SKM-1 (cell line): ENCODE results near the gene KMT2C.
"Not testable (repeated sequence)": the region's sequence is repeated elsewhere in the genome, so short reads cannot be mapped to it uniquely, and the experiment has no call there.

Source experiments
- DNase-seq: peaks from one replicate; lab custom pipeline; 2025; ENCODE audit not compliant: unreplicated experiment; lab: John Stamatoyannopoulos, UW

KMT2C gene

GRCh38 chr7:152435384-152436110, at the start of gene KMT2C:
KMT2C (minus strand) TSS chr7:152436003; CDS start chr7:152435786, 217 bp downstream.
- DNase-seq: no peak

- no peak for DNase-seq
Measured at GRCh38 chr7:152481082-152481481, 45.3 kb upstream of the KMT2C start.

DNA sequence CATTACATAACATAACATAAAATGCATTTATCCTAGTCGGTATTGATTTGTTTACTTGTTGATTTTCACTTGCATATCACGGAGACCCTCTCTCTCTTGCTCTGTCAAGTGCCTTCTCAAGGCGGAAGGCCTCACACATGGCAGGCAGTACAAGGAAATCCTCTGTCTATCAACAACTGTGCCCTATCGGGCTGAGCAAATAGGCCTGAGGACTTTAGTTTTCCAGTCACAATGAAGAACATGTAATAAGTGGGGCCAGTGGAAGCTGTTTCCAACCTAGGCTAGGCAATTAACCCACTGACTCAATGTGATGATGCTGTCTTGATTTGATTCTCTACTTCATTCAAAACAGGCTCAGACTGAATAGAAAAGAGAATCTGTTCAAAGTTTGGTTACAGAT, 44.9 kb upstream of the KMT2C start:
- DNase-seq: no peak

DNA sequence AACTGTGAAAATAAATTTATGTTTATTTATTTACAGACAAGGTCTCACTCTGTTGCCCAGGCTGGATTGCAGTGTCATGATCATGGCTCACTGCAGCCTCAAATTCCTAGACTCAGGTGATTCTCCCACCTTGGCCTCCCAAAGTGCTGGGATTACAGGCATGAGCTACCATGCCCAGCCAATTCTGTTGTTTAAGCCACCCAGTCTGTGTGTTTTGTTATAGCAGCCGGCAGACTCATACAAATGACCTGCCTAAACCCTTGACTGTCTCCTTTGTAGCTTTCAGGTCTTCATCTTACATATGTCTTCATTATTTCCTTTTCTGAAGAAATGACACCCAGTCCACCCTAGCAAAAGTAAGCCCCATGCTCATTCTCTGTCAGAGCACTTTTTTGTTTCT, 43.8 kb upstream of the KMT2C start:
- DNase-seq: no peak

GRCh38 chr7:152478140-152478539, 42.3 kb upstream of the KMT2C start:
- no peak for DNase-seq

DNA sequence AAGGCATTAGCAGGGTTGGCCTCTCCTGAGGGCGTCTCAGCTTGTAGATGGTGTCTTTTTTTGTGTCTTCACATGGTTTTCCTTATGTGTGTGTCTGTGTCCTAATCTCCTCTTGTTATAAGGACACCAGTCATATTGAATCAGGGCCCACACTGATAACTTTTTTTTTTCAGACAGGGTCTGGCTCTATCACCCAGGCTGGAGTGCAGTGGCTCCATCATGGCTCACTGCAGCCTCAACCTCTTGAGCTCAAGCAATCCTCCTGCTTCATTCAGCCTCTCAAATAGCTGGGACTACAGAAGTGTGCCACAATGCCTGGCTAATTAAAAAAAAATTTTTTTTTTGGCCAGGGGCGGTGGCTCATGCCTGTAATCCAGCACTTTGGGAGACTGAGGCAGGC, 41.3 kb upstream of the KMT2C start:
- DNase-seq: no peak

- DNase-seq: no peak
Measured at GRCh38 chr7:152476551-152476950, 40.7 kb upstream of the KMT2C start.

GRCh38 chr7:152471023-152471620, 35.3 kb upstream of the KMT2C start:
- not testable (repeated sequence) for DNase-seq

GRCh38 chr7:152470251-152471022, 34.6 kb upstream of the KMT2C start:
- DNase-seq: not testable (repeated sequence)

DNA sequence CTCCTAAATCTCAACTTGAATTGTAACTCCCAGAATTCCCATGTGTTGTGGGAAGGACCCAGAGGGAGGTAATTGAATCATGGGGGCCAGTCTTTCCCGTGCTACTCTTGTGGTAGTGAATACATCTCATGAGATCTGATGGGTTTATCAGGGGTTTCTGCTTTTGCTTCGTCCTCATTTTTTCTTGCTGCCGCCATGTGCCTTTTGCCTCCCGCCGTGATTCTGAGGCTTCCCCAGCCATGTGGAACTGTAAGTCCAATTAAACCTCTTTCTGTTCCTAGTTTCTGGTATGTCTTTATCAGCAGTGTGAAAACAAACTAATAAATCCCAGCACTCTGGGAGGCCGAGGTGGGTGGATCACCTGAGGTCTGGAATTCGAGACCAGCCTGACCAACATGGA, 33.8 kb upstream of the KMT2C start:
- not testable (repeated sequence) for DNase-seq

- DNase-seq: no peak
Measured at GRCh38 chr7:152467225-152467624, 31.4 kb upstream of the KMT2C start.

DNA sequence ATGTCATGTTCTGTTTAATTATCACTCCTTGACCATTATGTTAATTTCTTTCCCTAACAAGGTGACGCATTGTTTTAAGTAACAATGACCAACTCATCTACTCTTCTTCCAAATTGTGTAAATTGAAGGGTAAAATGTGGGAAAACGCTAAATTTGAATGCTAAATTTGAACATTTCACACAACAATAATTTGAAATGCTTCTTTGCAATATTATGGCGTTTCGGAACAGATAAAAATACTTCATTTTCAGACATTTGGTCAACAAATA, 29.2 kb upstream of the KMT2C start:
- DNase-seq: no peak

GRCh38 chr7:152464312-152465118, 28.7 kb upstream of the KMT2C start:
- DNase-seq: no peak

GRCh38 chr7:152463709-152464311, 28.0 kb upstream of the KMT2C start:
- DNase-seq: peak; percentile 90

DNA sequence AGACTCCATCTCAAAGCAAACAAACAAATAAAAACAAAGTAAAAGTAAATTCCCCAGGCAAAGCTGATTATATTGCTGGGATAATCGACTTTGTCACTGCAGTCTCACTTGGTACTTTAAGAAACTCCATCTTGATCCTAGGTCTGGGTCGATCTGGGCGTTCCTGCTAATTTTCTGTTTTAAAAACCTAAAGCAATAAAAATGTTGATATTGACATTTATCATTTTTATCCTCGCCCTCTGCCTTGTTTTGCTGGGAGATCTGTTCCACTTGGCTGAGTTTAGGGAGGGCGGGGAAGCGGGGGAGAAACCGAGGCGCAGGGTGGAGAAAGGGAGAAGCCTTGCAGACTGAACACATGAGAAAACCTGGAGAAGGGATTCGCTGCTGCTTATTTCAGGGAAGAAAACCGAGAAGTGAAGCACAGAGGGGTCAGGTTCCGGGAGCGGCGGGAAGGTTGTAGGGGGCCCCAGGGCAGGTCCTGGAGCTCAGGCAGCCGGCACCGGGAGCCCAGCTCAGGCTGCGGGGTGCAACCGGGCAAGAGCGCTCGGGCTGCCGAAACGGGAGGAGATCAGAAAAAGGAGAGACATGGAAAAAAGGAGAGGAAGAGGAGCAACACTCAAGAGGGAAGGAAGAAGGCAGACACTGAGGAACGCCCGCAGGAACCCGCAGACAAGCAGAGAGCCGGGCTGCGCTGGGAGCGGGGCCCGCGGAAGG, 27.3 kb upstream of the KMT2C start:
- DNase-seq: no peak

- DNase-seq: peak; percentile 82
Measured at GRCh38 chr7:152459724-152460251, 24.0 kb upstream of the KMT2C start.

GRCh38 chr7:152451356-152451755, 15.6 kb upstream of the KMT2C start:
- DNase-seq: no peak

DNA sequence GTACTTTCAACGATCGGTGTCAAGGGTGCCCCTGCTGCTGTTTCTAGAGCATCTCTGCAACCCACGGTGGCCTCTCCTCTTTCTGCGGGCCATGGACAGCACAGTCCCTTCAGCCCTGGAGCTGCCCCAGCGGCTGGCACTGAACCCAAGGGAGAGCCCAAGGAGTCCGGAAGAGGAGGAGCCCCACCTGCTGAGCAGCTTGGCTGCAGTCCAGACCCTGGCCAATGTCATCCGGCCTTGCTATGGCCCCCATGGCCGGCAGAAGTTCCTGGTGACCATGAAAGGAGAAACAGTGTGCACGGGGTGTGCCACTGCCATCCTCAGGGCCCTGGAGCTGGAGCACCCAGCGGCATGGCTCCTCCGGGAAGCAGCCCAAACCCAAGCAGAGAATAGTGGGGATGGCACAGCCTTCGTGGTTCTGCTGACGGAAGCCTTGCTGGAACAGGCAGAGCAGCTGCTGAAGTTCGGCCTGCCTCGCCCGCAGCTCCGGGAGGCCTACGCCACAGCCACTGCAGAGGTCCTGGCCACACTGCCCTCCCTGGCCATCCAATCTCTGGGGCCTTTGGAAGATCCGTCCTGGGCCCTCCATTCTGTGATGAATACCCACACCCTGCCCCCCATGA, 9.7 kb upstream of the KMT2C start:
- DNase-seq: not testable (repeated sequence)

GRCh38 chr7:152443586-152443985, 7.8 kb upstream of the KMT2C start:
- no peak for DNase-seq
